Thoracic aorta (tissue), 2 donors: ENCODE results near the gene C16orf90. TPM values are rescaled to one million over a fixed set of nuclear protein-coding genes. Genes with fewer than 3 reads are reported as not detected.

Experiments
- ATAC-seq: fragments of 150-250 bp; one replicate; pipeline ENCODE4 v1.8.0; 2017; ENCODE audit warnings: low read depth; ENCODE audit not compliant: insufficient number of reproducible peaks, low FRiP score
- DNase-seq: peaks from one replicate; pipeline ENCODE4 v3.0.0-alpha.2; 2020; ENCODE audit warnings: low spot score
- H3K27ac ChIP-seq, 2 donors: fragments of 200-600 bp; sonication (generic); 1 replicate in 1 of 2; 2 replicates in 1 of 2; pipeline ENCODE4 v1.5.1; 2016; ENCODE audit warnings: mild to moderate bottlenecking in 2 of 2, moderate library complexity in 2 of 2
- H3K27me3 ChIP-seq: fragments of 200-600 bp; sonication (generic); replicated peaks from 2 replicates; pipeline ENCODE4 v1.6.0; 2016; ENCODE audit warnings: mild to moderate bottlenecking; ENCODE audit not compliant: insufficient read depth
- H3K36me3 ChIP-seq: fragments of 200-600 bp; sonication (generic); one replicate; pipeline ENCODE4 v1.5.1; 2016
- H3K4me1 ChIP-seq, 2 donors: fragments of 200-600 bp; sonication (generic); 1 replicate in 1 of 2; 2 replicates in 1 of 2; pipeline versions ENCODE4 v1.5.1 to v1.6.0; 2016; ENCODE audit warnings: low read depth in 2 of 2, mild to moderate bottlenecking in 1 of 2; ENCODE audit not compliant: control insufficient read depth in 1 of 2
- H3K4me3 ChIP-seq: fragments of 200-600 bp; sonication (generic); 2 replicates; pipeline ENCODE4 v1.5.1; 2016; ENCODE audit warnings: mild to moderate bottlenecking
- H3K9me3 ChIP-seq: fragments of 200-600 bp; sonication (generic); 2 replicates; pipeline ENCODE4 v1.5.1; 2016
- total RNA-seq, 2 donors: library from RNA; depleted of rRNA; stranded (reverse); fragments of >200 nt; gene quantifications; one replicate each; pipeline versions ENCODE4 v1.1.0 to v1.2.3, GENCODE V29; 2016
- TF ChIP-seq, protein P1 (sequence below): fragments of 200-600 bp; sonication (generic); IDR thresholded peaks from one replicate; pipeline ENCODE4 v1.5.1; 2019; ENCODE audit warnings: antibody characterized with exemption

C16orf90 gene
- total RNA-seq, 2 donors from 2014 or later: not detected

GRCh38 chr16:3536271-3536731 is 41.0 kb upstream of the C16orf90 start:
- peaks cover 7% of the 10 kb centered on the region for H3K36me3 ChIP-seq
- DNase-seq (no peak), ATAC-seq (peak; percentile 29)
- H3K27ac ChIP-seq: peak overlapping the region; percentile 80 to 84
- H3K27me3 ChIP-seq: no peaks in the 10 kb centered on the region
- H3K4me3 ChIP-seq: peak overlapping the region; percentile 46
- no peaks in the 10 kb centered on the region for H3K9me3 ChIP-seq
- H3K4me1 ChIP-seq: peaks cover 19 to 20% of the 10 kb centered on the region in 2 donors
- TF ChIP-seq, protein P1, sequence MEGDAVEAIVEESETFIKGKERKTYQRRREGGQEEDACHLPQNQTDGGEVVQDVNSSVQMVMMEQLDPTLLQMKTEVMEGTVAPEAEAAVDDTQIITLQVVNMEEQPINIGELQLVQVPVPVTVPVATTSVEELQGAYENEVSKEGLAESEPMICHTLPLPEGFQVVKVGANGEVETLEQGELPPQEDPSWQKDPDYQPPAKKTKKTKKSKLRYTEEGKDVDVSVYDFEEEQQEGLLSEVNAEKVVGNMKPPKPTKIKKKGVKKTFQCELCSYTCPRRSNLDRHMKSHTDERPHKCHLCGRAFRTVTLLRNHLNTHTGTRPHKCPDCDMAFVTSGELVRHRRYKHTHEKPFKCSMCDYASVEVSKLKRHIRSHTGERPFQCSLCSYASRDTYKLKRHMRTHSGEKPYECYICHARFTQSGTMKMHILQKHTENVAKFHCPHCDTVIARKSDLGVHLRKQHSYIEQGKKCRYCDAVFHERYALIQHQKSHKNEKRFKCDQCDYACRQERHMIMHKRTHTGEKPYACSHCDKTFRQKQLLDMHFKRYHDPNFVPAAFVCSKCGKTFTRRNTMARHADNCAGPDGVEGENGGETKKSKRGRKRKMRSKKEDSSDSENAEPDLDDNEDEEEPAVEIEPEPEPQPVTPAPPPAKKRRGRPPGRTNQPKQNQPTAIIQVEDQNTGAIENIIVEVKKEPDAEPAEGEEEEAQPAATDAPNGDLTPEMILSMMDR: no peak

DNA sequence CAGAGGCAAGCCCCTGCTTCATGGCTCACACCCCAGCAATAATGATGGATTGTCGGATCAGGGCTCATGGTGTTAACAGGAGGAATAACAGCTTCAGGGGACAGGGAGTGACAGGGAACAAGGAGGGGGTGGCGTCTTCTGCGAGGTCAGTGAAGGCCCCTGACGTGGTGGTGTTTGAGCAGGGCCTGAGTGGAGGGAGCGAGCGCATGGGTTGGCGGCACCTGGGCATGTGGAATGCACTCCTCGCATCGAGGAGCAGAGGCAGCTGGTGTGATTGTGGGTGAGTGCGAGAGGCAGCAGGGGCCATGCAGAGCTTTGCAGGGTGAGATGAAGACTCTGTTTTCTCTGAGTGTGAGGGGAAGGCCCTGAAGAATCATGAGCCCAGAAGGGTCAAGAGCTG is 38.8 kb upstream of the C16orf90 start:
- no peak overlapping the region for H3K27ac ChIP-seq
- no peak overlapping the region for H3K4me3 ChIP-seq
- TF ChIP-seq, protein P1: no peak
- DNase-seq (no peak), ATAC-seq (no peak)
- peaks cover 7% of the 10 kb centered on the region for H3K36me3 ChIP-seq
- peaks cover 19 to 20% of the 10 kb centered on the region in 2 donors for H3K4me1 ChIP-seq
- no peaks in the 10 kb centered on the region for H3K9me3 ChIP-seq
- no peaks in the 10 kb centered on the region for H3K27me3 ChIP-seq

- H3K36me3 ChIP-seq: peaks cover 9% of the 10 kb centered on the region
- peaks cover 18 to 19% of the 10 kb centered on the region in 2 donors for H3K4me1 ChIP-seq
- TF ChIP-seq, protein P1: no peak
- no peak overlapping the region for H3K4me3 ChIP-seq
- no peaks in the 10 kb centered on the region for H3K27me3 ChIP-seq
- no peak for ATAC-seq
- no peak overlapping the region for H3K27ac ChIP-seq
- DNase-seq: no peak
- H3K9me3 ChIP-seq: no peaks in the 10 kb centered on the region
Observed at GRCh38 chr16:3532741-3533140, 37.5 kb upstream of the C16orf90 start.

DNA sequence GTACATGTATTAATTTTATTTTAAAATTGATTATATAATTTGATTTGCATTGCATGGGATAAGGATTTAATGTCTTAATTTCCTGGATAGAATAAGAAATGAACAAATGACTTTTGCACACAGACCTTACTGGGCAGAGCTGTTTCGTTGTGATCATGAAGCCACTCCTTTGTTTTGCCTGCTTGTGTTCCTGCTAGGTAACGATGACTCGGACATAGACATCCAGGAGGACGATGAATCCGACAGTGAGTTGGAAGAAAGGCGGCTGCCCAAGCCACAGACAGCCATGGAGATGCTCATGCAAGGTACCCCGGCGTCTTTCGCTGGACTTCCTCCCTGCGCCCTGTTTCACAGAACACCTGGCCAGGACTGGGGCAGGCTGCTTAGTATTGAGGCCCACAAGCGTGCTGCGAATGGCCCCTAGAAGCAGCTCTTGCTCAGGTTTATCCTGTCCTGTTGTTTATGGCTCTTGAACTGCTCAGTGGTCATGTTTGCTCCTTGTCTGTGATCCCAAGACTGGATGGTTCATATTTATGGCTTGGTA is 35.2 kb upstream of the C16orf90 start:
- Histone ChIP-seq H3K27me3 (no peaks in the 10 kb centered on the region), H3K4me3 (no peak overlapping the region), H3K27ac (no peak overlapping the region), H3K4me1 (peaks cover 1 to 2% of the 10 kb centered on the region in 2 donors), H3K9me3 (no peaks in the 10 kb centered on the region), H3K36me3 (peaks cover 10% of the 10 kb centered on the region)
- no peak for DNase-seq
- TF ChIP-seq, protein P1: no peak
- no peak for ATAC-seq

DNA sequence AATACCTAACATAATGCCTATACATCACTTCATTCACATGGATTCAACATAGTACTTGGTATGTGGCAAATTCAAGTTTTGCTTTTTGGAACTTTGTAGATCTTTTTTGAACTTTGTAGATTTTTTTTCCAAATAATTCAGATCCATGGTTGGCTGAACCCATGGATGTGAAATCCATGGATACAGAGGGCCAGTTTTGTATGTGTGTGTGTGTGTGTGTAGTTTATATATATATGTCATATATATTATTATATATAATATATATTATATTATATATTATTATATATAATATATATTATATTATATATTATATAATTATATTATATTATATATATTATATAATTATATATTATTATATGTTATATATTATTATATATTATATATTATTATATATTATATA is 33.9 kb upstream of the C16orf90 start:
- Histone ChIP-seq H3K27me3 (no peaks in the 10 kb centered on the region), H3K4me1 (no peaks in the 10 kb centered on the region), H3K4me3 (no peak overlapping the region), H3K27ac (no peak overlapping the region), H3K9me3 (no peaks in the 10 kb centered on the region), H3K36me3 (peaks cover 17% of the 10 kb centered on the region)
- DNase-seq (no peak), ATAC-seq (no peak)
- TF ChIP-seq, protein P1: no peak
